ENCODE measurements around the gene TERT.
"Not testable (repeated sequence)": the region's sequence is repeated elsewhere in the genome, so short reads cannot be mapped to it uniquely, and the experiment has no call there.

The TERT gene

GRCh38 chr5:1231354-1231905, 63.4 kb downstream of the TERT start:
- no peak for TF ChIP-seq CTCF (IDR thresholded peaks at IDR 0.05; ENCODE audit: control insufficient read depth, insufficient read depth, low read depth, low read length, missing control alignments)
- no peak for DNase-seq (ENCODE audit: low read depth)
- H3K4me3 ChIP-seq (ENCODE audit: control insufficient read depth, low read depth, low read length) = no peak overlapping the region

GRCh38 chr5:1230551-1230950, 64.3 kb downstream of the TERT start:
- no peak for DNase-seq (ENCODE audit: low read depth)
- no peak for TF ChIP-seq CTCF (IDR thresholded peaks at IDR 0.05; ENCODE audit: control insufficient read depth, insufficient read depth, low read depth, low read length, missing control alignments)

GRCh38 chr5:1229822-1230221, 65.0 kb downstream of the TERT start:
- TF ChIP-seq CTCF (IDR thresholded peaks at IDR 0.05; ENCODE audit: control insufficient read depth, insufficient read depth, low read depth, low read length, missing control alignments) = no peak
- H3K4me3 ChIP-seq (ENCODE audit: control insufficient read depth, low read depth, low read length) = no peak overlapping the region
- DNase-seq (ENCODE audit: low read depth) = no peak

More at GRCh38 chr5:1230551-1230950, 64.3 kb downstream of the TERT start:
- no peak overlapping the region for H3K4me3 ChIP-seq (ENCODE audit: control insufficient read depth, low read depth, low read length)

- H3K4me3 ChIP-seq (ENCODE audit: control insufficient read depth, low read depth, low read length); DNase-seq (ENCODE audit: low read depth): not testable (repeated sequence)
Measured at GRCh38 chr5:1229023-1229422, 65.8 kb downstream of the TERT start.

- no peak for DNase-seq (ENCODE audit: low read depth)
- H3K4me3 ChIP-seq (ENCODE audit: control insufficient read depth, low read depth, low read length) = no peak overlapping the region
- TF ChIP-seq CTCF (IDR thresholded peaks at IDR 0.05; ENCODE audit: control insufficient read depth, insufficient read depth, low read depth, low read length, missing control alignments) = no peak
Measured at GRCh38 chr5:1228120-1228519, 66.7 kb downstream of the TERT start.

- H3K4me3 ChIP-seq (ENCODE audit: control insufficient read depth, low read depth, low read length) = no peak overlapping the region
- no peak for DNase-seq (ENCODE audit: low read depth)
- no peak for TF ChIP-seq CTCF (IDR thresholded peaks at IDR 0.05; ENCODE audit: control insufficient read depth, insufficient read depth, low read depth, low read length, missing control alignments)
Measured at GRCh38 chr5:1227667-1228066, 67.2 kb downstream of the TERT start.

- TF ChIP-seq CTCF (IDR thresholded peaks at IDR 0.05; ENCODE audit: control insufficient read depth, insufficient read depth, low read depth, low read length, missing control alignments) = no peak
- no peak for DNase-seq (ENCODE audit: low read depth)
- H3K4me3 ChIP-seq (ENCODE audit: control insufficient read depth, low read depth, low read length) = no peak overlapping the region
Measured at GRCh38 chr5:1226839-1227581, 67.9 kb downstream of the TERT start.

All from AG09309 (cell line).